Measurements from ENCODE around the gene TEKT4. TPM values are rescaled to one million over a fixed set of nuclear protein-coding genes. Genes with fewer than 3 reads are reported as not detected.

Gene TEKT4
- total and polyA plus RNA-seq, 4 donors = not detected

DNA sequence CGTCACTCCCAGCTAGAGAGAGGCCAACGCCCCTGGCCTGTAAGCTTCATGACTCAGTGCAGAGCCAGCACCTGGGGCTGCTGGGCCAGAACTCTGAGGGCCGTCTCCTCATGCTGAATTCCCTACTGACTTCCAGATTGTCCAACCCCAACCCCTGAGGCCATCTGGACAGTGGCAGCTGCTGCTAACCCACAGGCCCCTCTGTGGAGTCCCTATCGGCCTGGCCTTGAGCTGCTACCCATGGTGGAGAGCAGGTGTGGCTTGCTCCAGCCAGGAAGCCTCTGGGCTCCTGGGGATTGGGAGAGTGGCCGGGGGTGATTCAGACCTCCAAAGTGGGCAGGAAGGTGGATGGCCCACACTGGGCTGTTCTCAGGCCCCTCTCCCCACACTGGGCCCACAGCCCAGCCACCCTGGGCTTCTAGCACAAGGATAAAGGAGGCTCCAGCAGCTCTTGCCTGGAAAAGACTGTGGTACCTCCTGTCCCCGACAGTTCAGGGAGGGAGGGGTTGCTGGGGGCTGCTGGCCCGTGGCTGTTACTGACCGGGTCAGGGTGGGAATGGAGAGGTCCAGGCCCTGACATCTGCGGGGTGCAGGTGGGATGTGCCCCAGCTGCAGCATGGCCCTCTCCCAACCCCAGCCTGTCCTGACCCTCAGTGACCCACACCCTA, 8.2 kb downstream of the TEKT4 start:
- Histone ChIP-seq H3K4me3 (ENCODE audit: low read depth in 1 of 3, low read length in 3 of 3) (no peak overlapping the region), H3K36me3 (ENCODE audit: control insufficient read depth in 4 of 4, insufficient read depth in 3 of 4, low read depth in 1 of 4, low read length in 3 of 4) (no peaks in the 10 kb centered on the region), H3K27ac (ENCODE audit: low read depth in 1 of 2, low read length in 2 of 2) (no peak overlapping the region), H3K9ac (ENCODE audit: low read depth in 1 of 2, low read length in 2 of 2) (no peak overlapping the region), H3K4me1 (ENCODE audit: control insufficient read depth in 4 of 4, insufficient read depth in 4 of 4, low read length in 3 of 4) (no peaks in the 10 kb centered on the region), H3K27me3 (ENCODE audit: control insufficient read depth in 4 of 4, insufficient read depth in 4 of 4, low read length in 3 of 4) (no peaks in the 10 kb centered on the region), H3K9me3 (ENCODE audit: control insufficient read depth in 4 of 4, low read length in 3 of 4) (no peaks in the 10 kb centered on the region)
- no peak for TF ChIP-seq RAD21 (IDR thresholded peaks at IDR 0.05)
- no peak for TF ChIP-seq TAF1 (conservative IDR thresholded peaks at IDR 0.05)
- TF ChIP-seq, protein P1, sequence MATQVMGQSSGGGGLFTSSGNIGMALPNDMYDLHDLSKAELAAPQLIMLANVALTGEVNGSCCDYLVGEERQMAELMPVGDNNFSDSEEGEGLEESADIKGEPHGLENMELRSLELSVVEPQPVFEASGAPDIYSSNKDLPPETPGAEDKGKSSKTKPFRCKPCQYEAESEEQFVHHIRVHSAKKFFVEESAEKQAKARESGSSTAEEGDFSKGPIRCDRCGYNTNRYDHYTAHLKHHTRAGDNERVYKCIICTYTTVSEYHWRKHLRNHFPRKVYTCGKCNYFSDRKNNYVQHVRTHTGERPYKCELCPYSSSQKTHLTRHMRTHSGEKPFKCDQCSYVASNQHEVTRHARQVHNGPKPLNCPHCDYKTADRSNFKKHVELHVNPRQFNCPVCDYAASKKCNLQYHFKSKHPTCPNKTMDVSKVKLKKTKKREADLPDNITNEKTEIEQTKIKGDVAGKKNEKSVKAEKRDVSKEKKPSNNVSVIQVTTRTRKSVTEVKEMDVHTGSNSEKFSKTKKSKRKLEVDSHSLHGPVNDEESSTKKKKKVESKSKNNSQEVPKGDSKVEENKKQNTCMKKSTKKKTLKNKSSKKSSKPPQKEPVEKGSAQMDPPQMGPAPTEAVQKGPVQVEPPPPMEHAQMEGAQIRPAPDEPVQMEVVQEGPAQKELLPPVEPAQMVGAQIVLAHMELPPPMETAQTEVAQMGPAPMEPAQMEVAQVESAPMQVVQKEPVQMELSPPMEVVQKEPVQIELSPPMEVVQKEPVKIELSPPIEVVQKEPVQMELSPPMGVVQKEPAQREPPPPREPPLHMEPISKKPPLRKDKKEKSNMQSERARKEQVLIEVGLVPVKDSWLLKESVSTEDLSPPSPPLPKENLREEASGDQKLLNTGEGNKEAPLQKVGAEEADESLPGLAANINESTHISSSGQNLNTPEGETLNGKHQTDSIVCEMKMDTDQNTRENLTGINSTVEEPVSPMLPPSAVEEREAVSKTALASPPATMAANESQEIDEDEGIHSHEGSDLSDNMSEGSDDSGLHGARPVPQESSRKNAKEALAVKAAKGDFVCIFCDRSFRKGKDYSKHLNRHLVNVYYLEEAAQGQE (IDR thresholded peaks at IDR 0.05) = no peak
- no peak for TF ChIP-seq JUND (IDR thresholded peaks at IDR 0.05)
- TF ChIP-seq, protein P2, sequence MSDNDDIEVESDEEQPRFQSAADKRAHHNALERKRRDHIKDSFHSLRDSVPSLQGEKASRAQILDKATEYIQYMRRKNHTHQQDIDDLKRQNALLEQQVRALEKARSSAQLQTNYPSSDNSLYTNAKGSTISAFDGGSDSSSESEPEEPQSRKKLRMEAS (IDR thresholded peaks at IDR 0.05) = no peak
- no peak for TF ChIP-seq NR2F2 (IDR thresholded peaks at IDR 0.05)
- no peak for TF ChIP-seq EGR1 (IDR thresholded peaks at IDR 0.05; ENCODE audit: low read depth in 2 of 2)
- no peak for TF ChIP-seq FOXA1 (IDR thresholded peaks at IDR 0.05)
- no peak for TF ChIP-seq SP1 (IDR thresholded peaks at IDR 0.05)
- TF ChIP-seq HNF4G (IDR thresholded peaks at IDR 0.05) = no peak
- TF ChIP-seq, protein P3, sequence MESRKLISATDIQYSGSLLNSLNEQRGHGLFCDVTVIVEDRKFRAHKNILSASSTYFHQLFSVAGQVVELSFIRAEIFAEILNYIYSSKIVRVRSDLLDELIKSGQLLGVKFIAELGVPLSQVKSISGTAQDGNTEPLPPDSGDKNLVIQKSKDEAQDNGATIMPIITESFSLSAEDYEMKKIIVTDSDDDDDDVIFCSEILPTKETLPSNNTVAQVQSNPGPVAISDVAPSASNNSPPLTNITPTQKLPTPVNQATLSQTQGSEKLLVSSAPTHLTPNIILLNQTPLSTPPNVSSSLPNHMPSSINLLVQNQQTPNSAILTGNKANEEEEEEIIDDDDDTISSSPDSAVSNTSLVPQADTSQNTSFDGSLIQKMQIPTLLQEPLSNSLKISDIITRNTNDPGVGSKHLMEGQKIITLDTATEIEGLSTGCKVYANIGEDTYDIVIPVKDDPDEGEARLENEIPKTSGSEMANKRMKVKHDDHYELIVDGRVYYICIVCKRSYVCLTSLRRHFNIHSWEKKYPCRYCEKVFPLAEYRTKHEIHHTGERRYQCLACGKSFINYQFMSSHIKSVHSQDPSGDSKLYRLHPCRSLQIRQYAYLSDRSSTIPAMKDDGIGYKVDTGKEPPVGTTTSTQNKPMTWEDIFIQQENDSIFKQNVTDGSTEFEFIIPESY (IDR thresholded peaks at IDR 0.05) = no peak
- TF ChIP-seq, protein P4, sequence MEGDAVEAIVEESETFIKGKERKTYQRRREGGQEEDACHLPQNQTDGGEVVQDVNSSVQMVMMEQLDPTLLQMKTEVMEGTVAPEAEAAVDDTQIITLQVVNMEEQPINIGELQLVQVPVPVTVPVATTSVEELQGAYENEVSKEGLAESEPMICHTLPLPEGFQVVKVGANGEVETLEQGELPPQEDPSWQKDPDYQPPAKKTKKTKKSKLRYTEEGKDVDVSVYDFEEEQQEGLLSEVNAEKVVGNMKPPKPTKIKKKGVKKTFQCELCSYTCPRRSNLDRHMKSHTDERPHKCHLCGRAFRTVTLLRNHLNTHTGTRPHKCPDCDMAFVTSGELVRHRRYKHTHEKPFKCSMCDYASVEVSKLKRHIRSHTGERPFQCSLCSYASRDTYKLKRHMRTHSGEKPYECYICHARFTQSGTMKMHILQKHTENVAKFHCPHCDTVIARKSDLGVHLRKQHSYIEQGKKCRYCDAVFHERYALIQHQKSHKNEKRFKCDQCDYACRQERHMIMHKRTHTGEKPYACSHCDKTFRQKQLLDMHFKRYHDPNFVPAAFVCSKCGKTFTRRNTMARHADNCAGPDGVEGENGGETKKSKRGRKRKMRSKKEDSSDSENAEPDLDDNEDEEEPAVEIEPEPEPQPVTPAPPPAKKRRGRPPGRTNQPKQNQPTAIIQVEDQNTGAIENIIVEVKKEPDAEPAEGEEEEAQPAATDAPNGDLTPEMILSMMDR (IDR thresholded peaks at IDR 0.05; ENCODE audit: low read depth, low read length, missing input control) = no peak
- TF ChIP-seq, protein P5, sequence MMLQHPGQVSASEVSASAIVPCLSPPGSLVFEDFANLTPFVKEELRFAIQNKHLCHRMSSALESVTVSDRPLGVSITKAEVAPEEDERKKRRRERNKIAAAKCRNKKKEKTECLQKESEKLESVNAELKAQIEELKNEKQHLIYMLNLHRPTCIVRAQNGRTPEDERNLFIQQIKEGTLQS (IDR thresholded peaks at IDR 0.05) = no peak
- TF ChIP-seq YY1 (IDR thresholded peaks at IDR 0.05) = no peak
- TF ChIP-seq HNF4A (conservative IDR thresholded peaks at IDR 0.05) = no peak
- TF ChIP-seq RXRA (IDR thresholded peaks at IDR 0.05) = no peak
- TF ChIP-seq FOXA2 (IDR thresholded peaks at IDR 0.05) = no peak
- no peak for TF ChIP-seq GABPA (IDR thresholded peaks at IDR 0.05 in 1 of 2, conservative IDR thresholded peaks at IDR 0.05 in 1 of 2)
- no peak for DNase-seq (ENCODE audit: low spot score)
- 83% methylated on average over 9 of the region's 9 CpGs for WGBS
